B cell (primary cell): Measurements from ENCODE around the gene BRSK1. TPM values are rescaled to one million over a fixed set of nuclear protein-coding genes. Genes with fewer than 3 reads are reported as not detected.

ENCODE experiments used
- ATAC-seq: fragments of 200-7000 bp; cut with Tn5 transposase; one replicate; pipeline ENCODE4 v1.10.0; 2021; ENCODE audit warnings: low read depth, mild to moderate bottlenecking, moderate number of reproducible peaks, moderate library complexity
- CTCF ChIA-PET: fragments of 350-600 bp; sonication (Branson Sonifier 250); formaldehyde crosslinking; loops from one replicate; lab custom pipeline; 2021; ENCODE audit warnings: antibody characterized with exemption, inconsistent platforms; lab: Charles Lee
- POLR2A ChIA-PET: fragments of 350-600 bp; sonication (Branson Sonifier 250); formaldehyde crosslinking; loops from one replicate; lab custom pipeline; 2021; ENCODE audit warnings: antibody characterized with exemption; lab: Charles Lee
- DNase-seq: peaks from one replicate; pipeline ENCODE4 v3.0.0; 2013
- H2AFZ ChIP-seq: 2 replicates; pipeline ENCODE4 v1.6.1; 2012; ENCODE audit warnings: mild to moderate bottlenecking, low read depth, low read length; ENCODE audit not compliant: insufficient read depth, poor library complexity, severe bottlenecking
- H3K27ac ChIP-seq, 2 donors: 1 replicate in 1 of 2; 2 replicates in 1 of 2; pipeline ENCODE4 v1.5.1; 2012 to 2013; ENCODE audit warnings: low read length in 2 of 2, mild to moderate bottlenecking in 2 of 2, moderate library complexity in 1 of 2
- H3K27me3 ChIP-seq, 4 experiments: fragments of 200-600 bp in 1 of 4; sonication (generic) in 1 of 4; replicated peaks in 1 of 4; 1 replicate in 2 of 4; 2 replicates in 2 of 4; pipeline versions ENCODE4 v1.6.1 to v1.7.0; 2013 to 2016; ENCODE audit warnings: low read length in 3 of 4, mild to moderate bottlenecking in 2 of 4, mixed read lengths in 1 of 4, moderate library complexity in 1 of 4; ENCODE audit not compliant: insufficient read depth in 4 of 4, control insufficient read depth in 3 of 4; ENCODE audit errors: control extremely low read depth in 1 of 4
- H3K36me3 ChIP-seq, 2 experiments: replicated peaks in 1 of 2; 1 replicate in 1 of 2; 2 replicates in 1 of 2; pipeline versions ENCODE4 v1.6.1 to v1.7.1; 2013; ENCODE audit warnings: low read length in 1 of 2; ENCODE audit not compliant: insufficient read depth in 2 of 2, control insufficient read depth in 1 of 2; ENCODE audit errors: control extremely low read depth in 1 of 2, extremely low read depth in 1 of 2
- H3K4me1 ChIP-seq, 2 donors: fragments of 200-600 bp in 1 of 2; sonication (generic) in 1 of 2; 1 replicate in 1 of 2; 2 replicates in 1 of 2; pipeline versions ENCODE4 v1.5.1 to v1.6.1; 2013 to 2017; ENCODE audit warnings: low read length in 2 of 2; ENCODE audit not compliant: control insufficient read depth in 2 of 2, insufficient read depth in 2 of 2
- H3K4me2 ChIP-seq: replicated peaks from 2 replicates; pipeline ENCODE3; 2012; ENCODE audit warnings: mild to moderate bottlenecking, low read depth, low read length; ENCODE audit not compliant: poor library complexity, severe bottlenecking
- H3K4me3 ChIP-seq, 5 experiments: fragments of 200-600 bp in 1 of 5; sonication (generic) in 1 of 5; 1 replicate in 3 of 5; 2 replicates in 2 of 5; pipeline versions ENCODE4 v1.5.1 to v1.7.0; 2011 to 2016; ENCODE audit warnings: low read length in 4 of 5, mild to moderate bottlenecking in 4 of 5, low read depth in 2 of 5, control low read depth in 1 of 5, moderate library complexity in 1 of 5; ENCODE audit not compliant: insufficient read depth in 1 of 5; ENCODE audit errors: control extremely low read depth in 1 of 5, extremely low read depth in 1 of 5
- H3K79me2 ChIP-seq: fragments of 200-600 bp; sonication (generic); one replicate; pipeline ENCODE4 v1.6.0; 2016; ENCODE audit warnings: low read length; ENCODE audit not compliant: control insufficient read depth, insufficient read depth
- H3K9ac ChIP-seq: fragments of 200-600 bp; sonication (generic); 2 replicates; pipeline ENCODE4 v1.6.1; 2017; ENCODE audit warnings: mild to moderate bottlenecking, low read length, moderate library complexity
- H3K9me3 ChIP-seq, 3 donors: one replicate each; pipeline versions ENCODE4 v1.6.1 to v1.7.1; 2013; ENCODE audit warnings: low read length in 2 of 3; ENCODE audit not compliant: control insufficient read depth in 2 of 3, insufficient read depth in 1 of 3; ENCODE audit errors: control extremely low read depth in 1 of 3
- H4K20me1 ChIP-seq: 2 replicates; pipeline ENCODE4 v1.6.0; 2012; ENCODE audit warnings: mild to moderate bottlenecking, low read length; ENCODE audit not compliant: insufficient read depth, control insufficient read depth, poor library complexity, severe bottlenecking
- H3K27ac Mint-ChIP-seq: one replicate; pipeline ENCODE4 v1.8.0; 2021; ENCODE audit warnings: mixed read lengths
- H3K27me3 Mint-ChIP-seq: one replicate; pipeline ENCODE4 v1.8.0; 2021; ENCODE audit warnings: mixed read lengths
- H3K4me1 Mint-ChIP-seq: one replicate; pipeline ENCODE4 v1.8.0; 2021; ENCODE audit warnings: mixed read lengths
- H3K4me3 Mint-ChIP-seq: one replicate; pipeline ENCODE4 v1.8.0; 2021; ENCODE audit warnings: mixed read lengths
- H3K9me3 Mint-ChIP-seq: one replicate; pipeline ENCODE4 v1.8.0; 2022; ENCODE audit warnings: mixed read lengths; ENCODE audit not compliant: insufficient read depth
- EZH2 ChIP-seq: IDR thresholded peaks from 2 replicates; pipeline ENCODE4 v1.6.1; 2012; ENCODE audit warnings: borderline replicate concordance, low read depth, mild to moderate bottlenecking, moderate library complexity, low read length; ENCODE audit not compliant: insufficient read depth, poor library complexity, severe bottlenecking
- WGBS: methylation state at CpG from one replicate; pipeline ENCODE4 v1.1.5; 2013; ENCODE audit warnings: missing lambda C conversion rate; ENCODE audit not compliant: insufficient coverage; 5-methylcytosine and 5-hydroxymethylcytosine counted together
- intact Hi-C: fragments of 100-400 bp; cut with micrococcal nuclease; formaldehyde crosslinking; loops from one replicate; pipeline ENCODE4 v1.10.0; 2022
- polyA plus RNA-seq: library from polyadenylated mRNA; depleted of rRNA; stranded (reverse); fragments of >200 nt; gene quantifications from 2 replicates; pipeline ENCODE4 v1.2.3, GENCODE V29; 2012
- total RNA-seq, 2 donors: library from RNA; stranded (reverse); fragments of 120-200 nt in 1 of 2; gene quantifications; 1 replicate in 1 of 2; 2 replicates in 1 of 2; pipeline versions ENCODE4 v1.2.3 to v1.2.4, GENCODE V29; 2013 to 2022
- TF ChIP-seq, protein P1 (sequence below): fragments of 200-600 bp; IDR thresholded peaks from one replicate; pipeline ENCODE4 v1.8.0; 2022; ENCODE audit warnings: antibody characterized with exemption, mild to moderate bottlenecking

The BRSK1 gene
- total and polyA plus RNA-seq, 2 donors (not counting 1 experiment from before 2014, with no cell fraction given), result 0.94 to 1.4 TPM

DNA sequence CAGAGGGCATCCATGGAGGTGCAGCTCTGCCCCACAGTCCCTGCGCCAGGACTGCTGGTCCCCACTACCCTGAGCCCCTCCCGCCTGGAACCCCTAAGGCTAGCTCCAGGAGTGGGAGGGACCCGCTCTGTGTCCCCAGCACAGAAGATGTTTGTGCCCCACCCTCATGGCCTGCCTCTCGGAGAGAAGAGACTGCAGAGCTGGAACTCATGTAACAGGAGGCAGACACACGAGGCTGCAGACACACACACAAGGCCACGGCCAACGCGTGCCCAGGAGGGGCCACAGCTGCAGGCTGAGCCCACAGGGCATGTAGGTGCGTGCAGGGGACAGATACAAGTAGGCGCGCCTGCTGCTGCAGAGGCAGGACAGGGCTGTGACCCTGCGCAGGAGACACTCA is 44.8 kb upstream of the BRSK1 start:
- Histone ChIP-seq H3K4me3 (no peak overlapping the region), H3K36me3 (peaks cover 0 to 93% of the 10 kb centered on the region in 2 experiments), H3K79me2 (peaks cover 75% of the 10 kb centered on the region), H3K27me3 (no peaks in the 10 kb centered on the region), H3K9me3 (no peaks in the 10 kb centered on the region), H3K4me1 (no peaks in the 10 kb centered on the region), H3K4me2 (no peak overlapping the region), H4K20me1 (peaks cover 97% of the 10 kb centered on the region), H3K27ac (no peak overlapping the region), H3K9ac (no peak overlapping the region), H2AFZ (no peak overlapping the region)
- Mint-ChIP-seq H3K4me1 (no peaks in the 10 kb centered on the region), H3K4me3 (no peak overlapping the region), H3K27ac (no peak overlapping the region), H3K9me3 (no peaks in the 10 kb centered on the region), H3K27me3 (no peaks in the 10 kb centered on the region)
- POLR2A ChIA-PET, result no interaction called here
- CTCF ChIA-PET, result no interaction called here
- intact Hi-C loops, result no loop called here
- no peak for TF ChIP-seq EZH2
- TF ChIP-seq, protein P1, sequence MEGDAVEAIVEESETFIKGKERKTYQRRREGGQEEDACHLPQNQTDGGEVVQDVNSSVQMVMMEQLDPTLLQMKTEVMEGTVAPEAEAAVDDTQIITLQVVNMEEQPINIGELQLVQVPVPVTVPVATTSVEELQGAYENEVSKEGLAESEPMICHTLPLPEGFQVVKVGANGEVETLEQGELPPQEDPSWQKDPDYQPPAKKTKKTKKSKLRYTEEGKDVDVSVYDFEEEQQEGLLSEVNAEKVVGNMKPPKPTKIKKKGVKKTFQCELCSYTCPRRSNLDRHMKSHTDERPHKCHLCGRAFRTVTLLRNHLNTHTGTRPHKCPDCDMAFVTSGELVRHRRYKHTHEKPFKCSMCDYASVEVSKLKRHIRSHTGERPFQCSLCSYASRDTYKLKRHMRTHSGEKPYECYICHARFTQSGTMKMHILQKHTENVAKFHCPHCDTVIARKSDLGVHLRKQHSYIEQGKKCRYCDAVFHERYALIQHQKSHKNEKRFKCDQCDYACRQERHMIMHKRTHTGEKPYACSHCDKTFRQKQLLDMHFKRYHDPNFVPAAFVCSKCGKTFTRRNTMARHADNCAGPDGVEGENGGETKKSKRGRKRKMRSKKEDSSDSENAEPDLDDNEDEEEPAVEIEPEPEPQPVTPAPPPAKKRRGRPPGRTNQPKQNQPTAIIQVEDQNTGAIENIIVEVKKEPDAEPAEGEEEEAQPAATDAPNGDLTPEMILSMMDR, result no peak
- 97% methylated on average over 11 of the region's 12 CpGs for WGBS
- DNase-seq (no peak), ATAC-seq (no peak)

DNA sequence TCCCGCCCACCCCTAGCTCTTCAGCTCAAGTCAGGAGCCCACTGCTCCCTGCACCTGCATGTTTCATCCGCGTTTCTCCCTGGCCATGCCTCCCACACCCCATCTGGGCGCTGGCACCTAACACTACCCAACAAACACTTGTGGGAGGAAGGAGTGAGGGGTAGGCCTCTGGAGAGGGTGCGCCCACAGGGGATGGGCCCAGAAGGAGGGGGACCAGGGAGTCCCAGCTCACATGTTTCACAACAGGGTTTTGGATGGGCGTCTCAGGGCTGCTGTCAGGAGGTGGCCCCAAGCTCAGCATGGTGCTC is 43.1 kb upstream of the BRSK1 start:
- Mint-ChIP-seq H3K27ac (no peak overlapping the region), H3K27me3 (no peaks in the 10 kb centered on the region), H3K4me1 (peaks cover 1% of the 10 kb centered on the region), H3K4me3 (no peak overlapping the region), H3K9me3 (no peaks in the 10 kb centered on the region)
- Histone ChIP-seq H3K27ac (no peak overlapping the region), H2AFZ (no peak overlapping the region), H3K4me1 (no peaks in the 10 kb centered on the region), H3K27me3 (no peaks in the 10 kb centered on the region), H3K36me3 (peaks cover 0 to 97% of the 10 kb centered on the region in 2 experiments), H3K9ac (no peak overlapping the region), H3K4me2 (no peak overlapping the region), H3K9me3 (no peaks in the 10 kb centered on the region), H3K4me3 (no peak overlapping the region), H3K79me2 (peaks cover 91% of the 10 kb centered on the region), H4K20me1 (peaks cover 100% of the 10 kb centered on the region)
- POLR2A ChIA-PET, result no interaction called here
- ATAC-seq, result no peak
- intact Hi-C loops, result no loop called here
- CTCF ChIA-PET, result interaction anchor here (1.2 kb wide), 1 partner anchor 99 kb away, joined by 3 read pairs; no protein-coding TSS in a partner anchor
- no peak for DNase-seq
- TF ChIP-seq, protein P1, result no peak
- no peak for TF ChIP-seq EZH2
- WGBS, result 97% methylated on average over 3 of the region's 6 CpGs
